Liver (tissue), 3 donors: ENCODE measurements around the gene UBR4.

Experiments used
- CTCF ChIP-seq: fragments of 150-350 bp; IDR thresholded peaks from 2 replicates; pipeline ENCODE4 v1.5.1; 2017; ENCODE audit warnings: improper control_type of control experiment, low read depth, low read length; ENCODE audit not compliant: missing input control
- FOXA1 ChIP-seq: IDR thresholded peaks from 2 replicates; pipeline ENCODE4 v1.6.1; 2016; ENCODE audit warnings: antibody characterized with exemption
- JUND ChIP-seq, 2 donors: IDR thresholded peaks; 2 replicates each; pipeline ENCODE4 v1.6.1; 2016; ENCODE audit warnings: antibody characterized with exemption in 2 of 2
- RAD21 ChIP-seq, 2 donors: IDR thresholded peaks; 2 replicates each; pipeline ENCODE4 v1.6.1; 2016; ENCODE audit warnings: antibody characterized with exemption in 2 of 2, mild to moderate bottlenecking in 2 of 2
- REST ChIP-seq: IDR thresholded peaks from 2 replicates; pipeline ENCODE4 v1.6.1; 2016; ENCODE audit warnings: antibody characterized with exemption, mild to moderate bottlenecking
- SP1 ChIP-seq: IDR thresholded peaks from 2 replicates; pipeline ENCODE4 v1.6.1; 2018; ENCODE audit warnings: antibody characterized with exemption, mild to moderate bottlenecking
- TAF1 ChIP-seq: conservative IDR thresholded peaks from 2 replicates; pipeline ENCODE4 v1.6.1; 2016; ENCODE audit warnings: antibody characterized with exemption, mild to moderate bottlenecking
- YY1 ChIP-seq: IDR thresholded peaks from 2 replicates; pipeline ENCODE4 v1.6.1; 2016; ENCODE audit warnings: antibody characterized with exemption, mild to moderate bottlenecking
- donor health status: healthy.
- donor health status: healthy.

DNA sequence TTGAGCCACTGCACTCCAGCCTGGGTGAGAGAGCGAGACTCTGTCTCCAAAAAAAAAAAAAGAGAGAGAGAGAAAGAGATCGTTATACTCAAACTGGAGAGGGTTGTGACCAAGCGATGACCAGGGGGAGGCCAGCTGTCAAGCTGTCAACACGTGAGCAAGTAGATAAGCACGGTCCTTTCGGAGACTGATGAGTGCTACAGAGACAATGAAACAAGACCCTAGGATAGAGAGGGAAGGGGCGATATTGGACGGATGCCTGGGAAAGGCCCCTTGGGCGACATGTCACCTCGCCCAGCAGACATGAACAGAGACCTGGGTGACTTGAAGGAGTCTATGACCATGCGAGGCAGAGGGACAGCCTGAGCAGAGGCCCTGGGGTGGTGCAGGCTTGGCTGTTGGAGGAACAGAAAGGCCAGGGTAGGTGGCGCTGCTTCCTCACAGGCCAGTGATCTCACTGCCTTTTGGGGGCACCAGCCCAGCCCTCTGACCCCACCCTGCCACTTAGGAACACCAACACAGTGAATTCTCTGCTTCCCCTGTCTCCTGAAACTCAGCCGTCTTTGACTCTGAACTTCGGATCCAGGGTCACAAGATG lies 152.8 kb downstream of the UBR4 start:
- no peak for TF ChIP-seq SP1
- TF ChIP-seq REST, result no peak
- no peak for TF ChIP-seq CTCF
- TF ChIP-seq YY1, result no peak
- TF ChIP-seq TAF1, result no peak
- TF ChIP-seq RAD21 (IDR thresholded peaks at IDR 0.05), result no peak
- TF ChIP-seq FOXA1, result no peak
- no peak for TF ChIP-seq JUND (IDR thresholded peaks at IDR 0.05)
